Measurements from ENCODE around the gene PPP6R1. TPM values are rescaled to one million over a fixed set of nuclear protein-coding genes. Genes with fewer than 3 reads are reported as not detected.

PPP6R1 gene
- total RNA-seq, 1 donor = 41.5 TPM

- H3K4me3 ChIP-seq (ENCODE audit: low read depth, low read length) = no peak overlapping the region
- no peak for DNase-seq (ENCODE audit: low read depth)
- TF ChIP-seq, protein P1, sequence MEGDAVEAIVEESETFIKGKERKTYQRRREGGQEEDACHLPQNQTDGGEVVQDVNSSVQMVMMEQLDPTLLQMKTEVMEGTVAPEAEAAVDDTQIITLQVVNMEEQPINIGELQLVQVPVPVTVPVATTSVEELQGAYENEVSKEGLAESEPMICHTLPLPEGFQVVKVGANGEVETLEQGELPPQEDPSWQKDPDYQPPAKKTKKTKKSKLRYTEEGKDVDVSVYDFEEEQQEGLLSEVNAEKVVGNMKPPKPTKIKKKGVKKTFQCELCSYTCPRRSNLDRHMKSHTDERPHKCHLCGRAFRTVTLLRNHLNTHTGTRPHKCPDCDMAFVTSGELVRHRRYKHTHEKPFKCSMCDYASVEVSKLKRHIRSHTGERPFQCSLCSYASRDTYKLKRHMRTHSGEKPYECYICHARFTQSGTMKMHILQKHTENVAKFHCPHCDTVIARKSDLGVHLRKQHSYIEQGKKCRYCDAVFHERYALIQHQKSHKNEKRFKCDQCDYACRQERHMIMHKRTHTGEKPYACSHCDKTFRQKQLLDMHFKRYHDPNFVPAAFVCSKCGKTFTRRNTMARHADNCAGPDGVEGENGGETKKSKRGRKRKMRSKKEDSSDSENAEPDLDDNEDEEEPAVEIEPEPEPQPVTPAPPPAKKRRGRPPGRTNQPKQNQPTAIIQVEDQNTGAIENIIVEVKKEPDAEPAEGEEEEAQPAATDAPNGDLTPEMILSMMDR (IDR thresholded peaks at IDR 0.05; ENCODE audit: insufficient read depth, low read length) = no peak
These were observed 16.8 kb downstream of the PPP6R1 start for GRCh38 chr19:55241935-55242464.

DNA sequence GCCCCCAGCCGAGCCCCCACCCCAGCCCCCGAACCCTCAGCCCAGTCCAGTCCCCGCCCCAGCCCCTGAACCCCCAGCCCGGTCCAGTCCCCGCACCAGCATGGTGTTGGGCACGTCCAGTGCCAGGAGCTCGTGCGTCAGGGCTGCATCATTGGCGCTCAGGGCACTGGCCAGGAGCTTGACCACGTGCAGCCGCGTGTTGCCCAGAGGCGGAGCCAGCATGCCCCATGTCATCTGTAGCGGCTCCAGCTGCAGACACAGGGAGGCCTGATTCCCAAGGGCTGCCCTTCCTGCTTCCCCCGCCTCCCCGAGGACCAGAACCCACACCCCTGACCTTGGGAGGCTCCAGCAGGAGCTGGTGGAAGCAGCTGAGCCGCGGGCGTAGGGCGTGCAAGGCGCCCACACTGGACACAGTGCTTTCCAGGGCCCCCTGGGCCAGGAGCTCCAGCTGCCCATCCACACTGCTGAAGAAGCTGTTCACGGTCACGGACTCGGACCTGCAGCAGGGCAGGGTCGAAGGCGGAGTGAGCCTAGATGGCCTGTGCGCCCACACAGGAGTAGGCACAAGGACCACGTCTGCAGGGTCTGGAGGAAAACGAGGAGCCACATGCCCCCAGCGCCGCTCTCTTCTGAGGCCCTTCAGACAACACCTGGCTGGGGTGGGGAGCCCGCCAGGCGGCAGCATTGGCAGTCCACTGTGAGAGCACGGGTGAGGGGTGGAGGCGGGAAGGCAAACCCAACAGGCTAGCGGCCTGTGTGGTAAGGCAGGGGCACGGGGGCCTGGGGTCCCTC is 17.5 kb downstream of the PPP6R1 start:
- no peak for DNase-seq (ENCODE audit: low read depth)

GRCh38 chr19:55240713-55241020 is 18.1 kb downstream of the PPP6R1 start:
- DNase-seq (ENCODE audit: low read depth) = no peak
- TF ChIP-seq, protein P1 (IDR thresholded peaks at IDR 0.05; ENCODE audit: insufficient read depth, low read length) = no peak
- no peak overlapping the region for H3K4me3 ChIP-seq (ENCODE audit: low read depth, low read length)

More for the DNA sequence above, 17.5 kb downstream of the PPP6R1 start:
- H3K4me3 ChIP-seq (ENCODE audit: low read depth, low read length) = no peak overlapping the region
- TF ChIP-seq, protein P1 (IDR thresholded peaks at IDR 0.05; ENCODE audit: insufficient read depth, low read length) = no peak

DNA sequence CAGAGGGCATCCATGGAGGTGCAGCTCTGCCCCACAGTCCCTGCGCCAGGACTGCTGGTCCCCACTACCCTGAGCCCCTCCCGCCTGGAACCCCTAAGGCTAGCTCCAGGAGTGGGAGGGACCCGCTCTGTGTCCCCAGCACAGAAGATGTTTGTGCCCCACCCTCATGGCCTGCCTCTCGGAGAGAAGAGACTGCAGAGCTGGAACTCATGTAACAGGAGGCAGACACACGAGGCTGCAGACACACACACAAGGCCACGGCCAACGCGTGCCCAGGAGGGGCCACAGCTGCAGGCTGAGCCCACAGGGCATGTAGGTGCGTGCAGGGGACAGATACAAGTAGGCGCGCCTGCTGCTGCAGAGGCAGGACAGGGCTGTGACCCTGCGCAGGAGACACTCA is 19.8 kb downstream of the PPP6R1 start:
- DNase-seq (ENCODE audit: low read depth) = no peak
- TF ChIP-seq, protein P1 (IDR thresholded peaks at IDR 0.05; ENCODE audit: insufficient read depth, low read length) = no peak

GRCh38 chr19:55238030-55238429 is 20.8 kb downstream of the PPP6R1 start:
- TF ChIP-seq, protein P1 (IDR thresholded peaks at IDR 0.05; ENCODE audit: insufficient read depth, low read length) = no peak
- DNase-seq (ENCODE audit: low read depth) = no peak
- H3K4me3 ChIP-seq (ENCODE audit: low read depth, low read length) = no peak overlapping the region

More for the DNA sequence above, 19.8 kb downstream of the PPP6R1 start:
- no peak overlapping the region for H3K4me3 ChIP-seq (ENCODE audit: low read depth, low read length)

DNA sequence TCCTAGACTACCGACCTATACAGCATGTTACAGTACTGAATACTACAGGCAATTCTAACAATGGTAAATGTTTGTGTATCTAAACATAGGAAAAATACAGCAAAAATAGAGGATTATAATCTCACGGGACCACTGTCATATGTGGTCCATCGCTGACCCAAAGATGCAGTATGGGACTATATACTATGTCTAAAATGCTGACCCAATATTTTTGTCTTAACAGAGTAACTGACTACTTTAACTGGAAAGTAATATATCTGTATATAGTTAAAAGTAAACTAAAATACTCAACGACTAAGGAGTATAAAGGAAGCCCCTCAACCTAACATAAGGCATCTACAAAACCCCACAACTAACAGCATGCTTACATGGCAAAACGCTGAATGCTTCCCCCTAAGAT is 25.8 kb downstream of the PPP6R1 start:
- TF ChIP-seq, protein P1 (IDR thresholded peaks at IDR 0.05; ENCODE audit: insufficient read depth, low read length) = no peak
- no peak for DNase-seq (ENCODE audit: low read depth)

GRCh38 chr19:55232286-55232602 is 26.6 kb downstream of the PPP6R1 start:
- no peak overlapping the region for H3K4me3 ChIP-seq (ENCODE audit: low read depth, low read length)
- TF ChIP-seq, protein P1 (IDR thresholded peaks at IDR 0.05; ENCODE audit: insufficient read depth, low read length) = no peak
- no peak for DNase-seq (ENCODE audit: low read depth)

More for the DNA sequence above, 25.8 kb downstream of the PPP6R1 start:
- no peak overlapping the region for H3K4me3 ChIP-seq (ENCODE audit: low read depth, low read length)
